ENCODE results near the gene ACYP2.
"Not testable (repeated sequence)": the region's sequence is repeated elsewhere in the genome, so short reads cannot be mapped to it uniquely, and the experiment has no call there.

ACYP2 gene

DNA sequence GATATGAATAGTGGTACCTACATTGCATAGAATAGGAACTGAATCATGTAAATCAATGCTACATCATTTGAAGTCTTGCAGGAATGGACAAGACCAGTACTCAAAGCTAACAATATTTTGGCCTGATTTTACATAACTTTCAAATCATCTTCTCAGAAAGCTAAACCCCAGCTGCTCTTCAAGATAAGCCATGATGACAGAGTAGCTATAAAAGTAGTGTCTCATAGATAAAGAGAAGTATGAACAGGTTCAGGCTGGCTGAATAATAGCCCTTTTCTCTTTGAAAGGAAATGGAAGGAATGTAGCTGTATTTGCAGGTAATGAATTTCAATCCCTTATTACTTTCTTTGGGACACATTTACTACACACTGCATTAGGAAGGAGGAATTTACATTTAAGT lies 112.4 kb downstream of the ACYP2 start:
- no peak for DNase-seq

DNA sequence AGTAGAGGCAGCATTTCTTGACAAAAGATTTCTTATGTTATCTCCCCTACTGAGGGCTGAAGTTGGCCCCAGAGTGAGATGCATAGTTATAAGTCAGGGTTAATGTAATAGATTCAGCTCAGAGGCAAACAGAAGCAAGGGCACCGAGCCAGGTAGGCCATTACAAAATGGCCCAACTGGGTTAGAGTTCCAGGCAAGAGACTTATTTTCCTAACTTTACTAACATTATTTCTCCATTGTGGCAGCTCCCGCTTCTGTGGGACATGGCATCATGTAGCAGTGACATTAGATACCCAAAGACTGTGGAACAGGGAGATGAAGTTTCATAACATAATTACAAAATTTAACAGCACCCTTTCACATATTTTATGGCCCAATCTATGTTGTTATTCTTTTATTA lies 113.5 kb downstream of the ACYP2 start:
- no peak for DNase-seq

DNA sequence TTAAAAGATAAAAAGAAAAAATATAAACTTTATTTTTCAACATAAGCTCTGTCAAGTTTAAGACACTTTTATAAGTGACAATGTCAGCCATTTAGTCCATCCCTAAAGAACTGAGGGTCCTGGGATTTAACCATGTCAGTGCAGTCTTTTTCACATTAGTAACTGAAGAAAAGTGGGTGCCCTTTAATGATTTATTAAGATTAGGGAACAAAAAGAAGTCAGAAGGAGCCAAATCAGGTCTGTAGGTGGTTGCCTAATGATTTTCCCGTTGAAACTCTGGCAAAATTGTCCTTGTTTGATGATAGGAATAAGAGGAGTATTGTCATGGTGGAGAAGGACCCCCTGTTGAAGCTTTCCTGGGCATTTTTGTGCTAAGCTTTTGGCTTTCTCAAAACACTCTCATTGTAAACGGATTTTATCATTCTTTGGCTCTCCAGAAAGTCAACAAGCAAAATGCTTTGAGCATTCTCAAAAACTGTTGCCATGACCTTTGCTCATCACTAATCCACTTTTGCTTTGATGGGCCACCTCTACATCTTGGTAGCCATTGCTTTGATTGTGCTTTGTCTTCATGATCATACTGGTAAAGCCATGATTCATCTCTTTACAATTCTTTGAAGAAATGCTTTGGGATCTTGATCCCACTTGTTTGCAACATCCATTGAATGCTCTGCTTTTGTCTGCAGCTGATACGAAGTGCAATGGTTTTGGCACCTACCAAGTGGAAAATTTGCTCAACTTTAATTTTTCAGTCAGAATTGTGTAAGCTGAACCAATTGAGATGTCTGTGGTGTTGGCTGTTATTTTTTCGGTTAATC lies 118.6 kb downstream of the ACYP2 start:
- no peak for DNase-seq

GRCh38 chr2:54237428-54237827 lies 122.0 kb downstream of the ACYP2 start:
- DNase-seq, result no peak

GRCh38 chr2:54239427-54239826 lies 124.0 kb downstream of the ACYP2 start:
- no peak for DNase-seq

- no peak for DNase-seq
Measured at GRCh38 chr2:54240515-54241469, 125.4 kb downstream of the ACYP2 start.

GRCh38 chr2:54247115-54247514 lies 131.7 kb downstream of the ACYP2 start:
- DNase-seq, result no peak

GRCh38 chr2:54249629-54250028 lies 134.2 kb downstream of the ACYP2 start:
- no peak for DNase-seq

- no peak for DNase-seq
Measured at GRCh38 chr2:54254180-54254579, 138.8 kb downstream of the ACYP2 start.

GRCh38 chr2:54255230-54256090 lies 140.0 kb downstream of the ACYP2 start:
- no peak for DNase-seq

DNA sequence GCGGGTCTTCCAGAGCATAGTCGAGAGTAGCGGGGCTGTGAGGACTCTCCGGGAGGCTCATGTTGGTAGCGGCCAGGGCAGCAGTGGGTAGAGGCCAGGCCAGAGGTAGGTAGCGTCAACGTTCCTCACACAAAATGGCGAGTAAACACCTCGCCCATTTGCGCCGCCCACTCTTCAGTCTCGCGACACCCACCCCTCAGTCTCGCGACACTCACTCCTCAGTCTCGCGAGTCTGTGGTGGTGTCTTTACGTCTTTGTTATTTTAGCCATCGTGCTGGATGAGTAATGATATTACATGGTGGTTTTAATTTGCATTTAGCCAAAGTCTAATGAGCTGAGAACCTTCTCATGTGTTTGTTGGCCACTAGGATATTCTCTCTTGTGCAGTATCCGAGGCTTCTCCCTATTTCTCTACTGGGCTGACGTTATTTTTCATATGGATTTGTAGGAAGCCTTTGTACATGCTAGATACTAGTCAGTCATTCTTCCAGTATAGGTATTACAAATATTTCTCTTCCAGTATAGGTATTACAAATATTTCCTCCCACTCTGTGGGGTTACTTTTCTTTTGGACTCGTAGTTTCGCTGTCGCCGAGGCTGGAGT lies 140.8 kb downstream of the ACYP2 start, which contains the start of gene TSPYL6:
TSS of gene TSPYL6 (minus strand) at position 139 of the 604 bp plus-strand sequence. CDS start at position 61, 78 bp downstream.
- no peak for DNase-seq

GRCh38 chr2:54258166-54258565 lies 142.8 kb downstream of the ACYP2 start:
- DNase-seq, result no peak

DNA sequence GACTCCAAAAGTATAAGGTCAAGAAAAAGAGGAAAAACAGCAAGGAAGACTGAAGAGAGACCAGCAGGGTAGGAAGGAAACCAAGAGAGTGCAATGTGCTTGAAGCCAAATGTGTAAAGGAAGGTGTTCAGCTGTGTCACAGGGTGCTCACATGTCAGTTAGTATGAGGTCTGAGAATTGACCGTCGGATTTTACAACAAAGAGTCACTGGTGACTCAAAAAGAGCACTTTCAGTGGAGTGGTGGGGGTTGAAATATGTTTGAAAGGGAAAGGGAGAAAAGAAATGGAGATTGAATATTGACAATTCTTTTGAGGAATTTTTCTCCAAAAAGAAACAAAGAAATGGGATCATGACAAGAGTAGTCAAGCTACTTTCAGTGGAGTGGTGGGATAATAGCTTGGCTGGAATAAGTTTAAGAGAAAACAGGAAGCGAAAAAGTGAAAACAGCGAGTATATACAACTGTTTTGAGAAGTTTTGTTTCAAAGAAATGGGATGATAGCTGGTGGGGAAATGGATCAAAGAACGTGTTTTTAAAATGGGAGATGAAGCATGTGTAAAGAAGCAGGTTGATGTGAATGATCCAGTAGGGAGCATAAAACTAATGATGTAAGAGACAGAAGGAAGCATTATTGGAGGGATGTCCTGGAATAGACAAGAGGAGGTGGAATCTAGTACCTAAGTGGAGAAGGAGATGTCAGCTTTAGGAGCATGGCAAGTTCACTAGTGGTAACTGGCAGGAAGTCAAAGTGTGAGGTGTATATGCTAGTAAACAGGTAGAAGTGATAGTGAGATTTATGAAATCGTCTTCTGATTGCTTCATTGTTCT lies 144.2 kb downstream of the ACYP2 start:
- no peak for DNase-seq

- DNase-seq, result no peak
Measured at GRCh38 chr2:54260241-54260595, 144.8 kb downstream of the ACYP2 start.

DNA sequence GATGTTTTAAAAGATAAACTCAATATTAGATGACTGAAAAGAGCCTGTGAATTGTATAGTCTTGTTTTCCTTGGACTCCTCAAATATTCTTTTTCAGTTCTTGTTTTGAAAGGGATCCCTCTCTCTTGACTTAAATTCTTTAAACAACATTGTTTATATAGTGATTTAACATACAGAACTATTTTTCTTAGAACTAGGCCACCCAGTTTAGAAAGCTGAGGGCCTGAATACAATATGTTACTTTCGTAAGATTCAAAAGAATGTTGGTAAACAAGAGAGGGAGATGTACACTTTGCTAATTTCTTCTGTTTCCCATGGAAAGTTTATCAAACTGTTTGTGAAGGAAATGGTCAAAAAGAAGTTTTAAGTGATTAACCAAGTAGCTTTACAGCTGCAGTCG lies 146.1 kb downstream of the ACYP2 start:
- no peak for DNase-seq

- no peak for DNase-seq
Measured at GRCh38 chr2:54262015-54262765, 146.8 kb downstream of the ACYP2 start.

DNA sequence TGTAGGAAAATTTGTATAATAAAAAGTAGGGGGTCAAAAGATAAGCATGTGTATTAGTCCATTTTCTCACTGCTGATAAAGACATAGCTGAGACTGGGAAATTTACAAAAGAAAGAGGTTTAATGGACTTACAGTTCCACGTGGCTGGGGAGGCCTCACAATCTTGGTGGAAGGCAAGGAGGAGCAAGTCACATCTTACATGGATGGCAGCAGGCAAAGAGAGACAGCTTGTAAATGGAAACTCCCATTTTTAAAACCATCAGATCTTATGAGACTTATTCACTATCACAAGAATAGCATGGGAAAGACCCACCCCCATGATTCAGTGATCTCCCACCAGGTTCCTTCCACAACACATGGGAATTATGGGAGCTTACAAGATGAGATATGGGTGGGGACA lies 149.7 kb downstream of the ACYP2 start:
- not testable (repeated sequence) for DNase-seq

DNA sequence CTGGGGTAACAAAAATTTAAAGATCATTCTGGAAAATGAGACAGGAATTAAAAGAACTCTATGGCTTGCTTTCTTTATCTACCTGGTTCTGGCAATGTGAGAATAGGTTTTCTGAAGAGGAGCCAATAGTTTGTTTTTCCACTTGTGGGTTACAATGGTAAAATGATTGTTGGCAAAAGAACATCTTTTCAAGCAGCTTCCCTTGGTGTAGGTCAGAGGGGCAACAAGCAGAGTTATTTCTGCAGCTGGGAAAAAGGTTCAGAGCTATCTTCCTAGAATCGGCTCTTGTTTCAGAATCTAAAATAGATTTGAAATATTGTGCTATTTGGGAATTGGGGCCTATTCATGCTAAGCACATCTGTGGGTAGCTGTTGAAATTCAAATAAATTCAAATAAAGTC lies 152.2 kb downstream of the ACYP2 start:
- no peak for DNase-seq

- DNase-seq, result no peak
Measured at GRCh38 chr2:54271189-54271588, 155.8 kb downstream of the ACYP2 start.

GRCh38 chr2:54271843-54272627 lies 156.6 kb downstream of the ACYP2 start:
- no peak for DNase-seq
